Suprapubic skin (tissue), 4 donors: ENCODE data around the gene CCDC68.

Experiments used
- EP300 ChIP-seq: sonication (generic); formaldehyde crosslinking; IDR thresholded peaks from one replicate; pipeline ENCODE4 v1.6.1; 2017; ENCODE audit warnings: antibody characterized with exemption
- POLR2A ChIP-seq, 2 donors: fragments of 450-650 bp; IDR thresholded peaks; one replicate each; pipeline ENCODE4 v1.6.1; 2017; ENCODE audit warnings: antibody characterized with exemption in 2 of 2, mild to moderate bottlenecking in 2 of 2, moderate library complexity in 2 of 2
- POLR2AphosphoS5 ChIP-seq, 3 donors: sonication (generic); formaldehyde crosslinking; IDR thresholded peaks; one replicate each; pipeline ENCODE4 v1.6.1; 2017; ENCODE audit warnings: antibody characterized with exemption in 3 of 3
- TF ChIP-seq, protein P1 (sequence below), 2 donors: fragments of 200-600 bp in 1 of 2; fragments of 450-650 bp in 1 of 2; sonication (generic) in 1 of 2; IDR thresholded peaks; one replicate each; pipeline ENCODE4 v1.5.1; 2016 to 2019; ENCODE audit warnings: antibody characterized with exemption in 2 of 2, mild to moderate bottlenecking in 1 of 2, moderate library complexity in 1 of 2

DNA sequence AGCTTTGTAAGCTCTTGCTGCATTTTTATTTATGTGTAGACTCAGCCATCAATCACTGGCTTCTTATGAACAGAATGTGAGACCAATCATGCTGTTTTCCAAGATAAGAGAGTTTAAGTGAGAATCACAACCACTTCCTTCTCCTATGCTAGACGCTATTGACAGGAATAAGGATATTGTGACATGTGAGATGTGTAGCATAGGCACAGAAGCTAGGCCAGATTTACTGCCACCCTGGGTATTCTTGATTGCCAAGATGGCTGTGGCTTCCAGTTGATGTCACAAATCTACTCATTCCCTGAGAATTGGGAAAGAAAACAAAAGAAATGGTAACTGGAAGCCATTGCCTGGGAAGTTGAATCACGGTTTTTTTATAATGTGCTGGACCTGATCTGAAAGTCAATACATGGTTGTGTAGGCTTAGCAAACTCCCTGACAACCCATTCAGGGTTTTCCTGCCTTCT is 81.1 kb downstream of the CCDC68 start:
- TF ChIP-seq, protein P1, sequence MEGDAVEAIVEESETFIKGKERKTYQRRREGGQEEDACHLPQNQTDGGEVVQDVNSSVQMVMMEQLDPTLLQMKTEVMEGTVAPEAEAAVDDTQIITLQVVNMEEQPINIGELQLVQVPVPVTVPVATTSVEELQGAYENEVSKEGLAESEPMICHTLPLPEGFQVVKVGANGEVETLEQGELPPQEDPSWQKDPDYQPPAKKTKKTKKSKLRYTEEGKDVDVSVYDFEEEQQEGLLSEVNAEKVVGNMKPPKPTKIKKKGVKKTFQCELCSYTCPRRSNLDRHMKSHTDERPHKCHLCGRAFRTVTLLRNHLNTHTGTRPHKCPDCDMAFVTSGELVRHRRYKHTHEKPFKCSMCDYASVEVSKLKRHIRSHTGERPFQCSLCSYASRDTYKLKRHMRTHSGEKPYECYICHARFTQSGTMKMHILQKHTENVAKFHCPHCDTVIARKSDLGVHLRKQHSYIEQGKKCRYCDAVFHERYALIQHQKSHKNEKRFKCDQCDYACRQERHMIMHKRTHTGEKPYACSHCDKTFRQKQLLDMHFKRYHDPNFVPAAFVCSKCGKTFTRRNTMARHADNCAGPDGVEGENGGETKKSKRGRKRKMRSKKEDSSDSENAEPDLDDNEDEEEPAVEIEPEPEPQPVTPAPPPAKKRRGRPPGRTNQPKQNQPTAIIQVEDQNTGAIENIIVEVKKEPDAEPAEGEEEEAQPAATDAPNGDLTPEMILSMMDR (IDR thresholded peaks at IDR 0.05) = no peak
- TF ChIP-seq POLR2A (IDR thresholded peaks at IDR 0.05) (no peak), EP300 (no peak), POLR2AphosphoS5 (IDR thresholded peaks at IDR 0.05) (no peak)
